ENCODE measurements around the gene PRKG1.

PRKG1 gene

DNA sequence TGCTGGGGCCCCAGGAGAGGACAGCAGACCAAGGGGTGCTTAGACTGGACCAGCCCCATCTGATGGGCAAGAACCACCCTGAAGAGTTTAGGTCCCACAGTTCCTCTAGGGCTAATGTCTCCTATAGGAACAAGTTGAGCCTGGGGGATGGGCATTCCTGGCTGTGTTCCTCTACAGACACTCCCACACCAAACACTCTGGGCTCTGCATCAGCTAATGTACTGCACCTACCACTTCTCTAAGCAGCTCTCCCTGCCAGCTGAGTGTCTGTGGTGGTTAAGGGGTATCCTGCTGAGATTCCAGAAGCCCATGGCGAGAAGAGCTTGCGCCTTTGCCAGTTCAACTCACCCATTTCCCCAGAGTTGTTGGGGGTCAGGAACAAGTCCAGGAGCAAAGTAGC is 909.2 kb downstream of the PRKG1 start:
- no peaks in the 10 kb centered on the region for H3K27me3 ChIP-seq (ENCODE audit: insufficient read depth, low read length, poor library complexity)
- H3K4me3 ChIP-seq (ENCODE audit: low read depth in 1 of 2, low read length in 2 of 2), result no peak overlapping the region
- no peak overlapping the region for H3K4me2 ChIP-seq (ENCODE audit: insufficient read depth, low read length)
- no peak overlapping the region for H3K9ac ChIP-seq (ENCODE audit: low read depth, low read length)
- no peak overlapping the region for H3K27ac ChIP-seq (ENCODE audit: low read length)
- H3K36me3 ChIP-seq (ENCODE audit: insufficient read depth, low read length), result no peaks in the 10 kb centered on the region
- H2AFZ ChIP-seq (ENCODE audit: low read depth, low read length), result no peak overlapping the region
- ATAC-seq (ENCODE audit: insufficient read depth, low read depth) (no peak), DNase-seq (no peak)
- no peaks in the 10 kb centered on the region for H3K79me2 ChIP-seq (ENCODE audit: insufficient read depth, low read length)
- H3K4me1 ChIP-seq (ENCODE audit: insufficient read depth, low read length), result no peaks in the 10 kb centered on the region
- H3K9me3 ChIP-seq (ENCODE audit: insufficient read depth, low read length, severe bottlenecking), result no peaks in the 10 kb centered on the region
- TF ChIP-seq, protein P1, sequence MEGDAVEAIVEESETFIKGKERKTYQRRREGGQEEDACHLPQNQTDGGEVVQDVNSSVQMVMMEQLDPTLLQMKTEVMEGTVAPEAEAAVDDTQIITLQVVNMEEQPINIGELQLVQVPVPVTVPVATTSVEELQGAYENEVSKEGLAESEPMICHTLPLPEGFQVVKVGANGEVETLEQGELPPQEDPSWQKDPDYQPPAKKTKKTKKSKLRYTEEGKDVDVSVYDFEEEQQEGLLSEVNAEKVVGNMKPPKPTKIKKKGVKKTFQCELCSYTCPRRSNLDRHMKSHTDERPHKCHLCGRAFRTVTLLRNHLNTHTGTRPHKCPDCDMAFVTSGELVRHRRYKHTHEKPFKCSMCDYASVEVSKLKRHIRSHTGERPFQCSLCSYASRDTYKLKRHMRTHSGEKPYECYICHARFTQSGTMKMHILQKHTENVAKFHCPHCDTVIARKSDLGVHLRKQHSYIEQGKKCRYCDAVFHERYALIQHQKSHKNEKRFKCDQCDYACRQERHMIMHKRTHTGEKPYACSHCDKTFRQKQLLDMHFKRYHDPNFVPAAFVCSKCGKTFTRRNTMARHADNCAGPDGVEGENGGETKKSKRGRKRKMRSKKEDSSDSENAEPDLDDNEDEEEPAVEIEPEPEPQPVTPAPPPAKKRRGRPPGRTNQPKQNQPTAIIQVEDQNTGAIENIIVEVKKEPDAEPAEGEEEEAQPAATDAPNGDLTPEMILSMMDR (IDR thresholded peaks at IDR 0.05; ENCODE audit: borderline replicate concordance, extremely low read depth, low read length, poor library complexity, severe bottlenecking), result no peak
- TF ChIP-seq EZH2 (IDR thresholded peaks at IDR 0.05; ENCODE audit: borderline replicate concordance, low read depth, low read length, severe bottlenecking), result no peak
- no peaks in the 10 kb centered on the region for H4K20me1 ChIP-seq (ENCODE audit: insufficient read depth, low read length)

GRCh38 chr10:51985336-51985735 is 911.0 kb downstream of the PRKG1 start:
- Histone ChIP-seq H3K4me2 (ENCODE audit: insufficient read depth, low read length) (no peak overlapping the region), H3K9ac (ENCODE audit: low read depth, low read length) (no peak overlapping the region), H3K79me2 (ENCODE audit: insufficient read depth, low read length) (no peaks in the 10 kb centered on the region), H2AFZ (ENCODE audit: low read depth, low read length) (no peak overlapping the region), H3K27ac (ENCODE audit: low read length) (no peak overlapping the region), H4K20me1 (ENCODE audit: insufficient read depth, low read length) (no peaks in the 10 kb centered on the region), H3K4me3 (ENCODE audit: low read depth in 1 of 2, low read length in 2 of 2) (no peak overlapping the region), H3K9me3 (ENCODE audit: insufficient read depth, low read length, severe bottlenecking) (no peaks in the 10 kb centered on the region), H3K36me3 (ENCODE audit: insufficient read depth, low read length) (no peaks in the 10 kb centered on the region), H3K27me3 (ENCODE audit: insufficient read depth, low read length, poor library complexity) (no peaks in the 10 kb centered on the region), H3K4me1 (ENCODE audit: insufficient read depth, low read length) (no peaks in the 10 kb centered on the region)
- TF ChIP-seq, protein P1 (IDR thresholded peaks at IDR 0.05; ENCODE audit: borderline replicate concordance, extremely low read depth, low read length, poor library complexity, severe bottlenecking), result no peak
- TF ChIP-seq EZH2 (IDR thresholded peaks at IDR 0.05; ENCODE audit: borderline replicate concordance, low read depth, low read length, severe bottlenecking), result no peak
- no peak for DNase-seq
- ATAC-seq (ENCODE audit: insufficient read depth, low read depth), result no peak

DNA sequence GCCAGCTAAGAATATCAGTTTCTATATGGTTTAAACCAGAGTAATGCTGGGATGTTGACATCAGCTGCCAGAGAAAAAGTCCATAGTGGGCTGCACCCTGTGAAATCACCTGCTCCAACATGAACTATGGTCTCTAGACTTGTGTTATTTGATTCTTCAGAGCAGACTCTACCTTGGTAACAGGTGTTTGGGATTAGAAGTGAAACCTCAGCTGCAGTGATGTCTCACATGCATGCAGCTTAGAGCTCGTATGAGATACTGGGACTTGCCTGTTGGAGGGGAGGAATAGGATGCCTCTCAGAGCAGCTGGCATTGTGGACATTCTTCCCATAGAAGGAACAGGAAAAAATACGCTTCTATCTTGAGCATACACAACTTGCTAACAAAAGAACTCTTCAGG is 912.2 kb downstream of the PRKG1 start:
- Histone ChIP-seq H4K20me1 (ENCODE audit: insufficient read depth, low read length) (no peaks in the 10 kb centered on the region), H3K36me3 (ENCODE audit: insufficient read depth, low read length) (no peaks in the 10 kb centered on the region), H3K4me2 (ENCODE audit: insufficient read depth, low read length) (no peak overlapping the region), H3K27ac (ENCODE audit: low read length) (no peak overlapping the region), H2AFZ (ENCODE audit: low read depth, low read length) (no peak overlapping the region), H3K79me2 (ENCODE audit: insufficient read depth, low read length) (no peaks in the 10 kb centered on the region), H3K27me3 (ENCODE audit: insufficient read depth, low read length, poor library complexity) (no peaks in the 10 kb centered on the region), H3K9ac (ENCODE audit: low read depth, low read length) (no peak overlapping the region), H3K4me3 (ENCODE audit: low read depth in 1 of 2, low read length in 2 of 2) (no peak overlapping the region), H3K9me3 (ENCODE audit: insufficient read depth, low read length, severe bottlenecking) (no peaks in the 10 kb centered on the region), H3K4me1 (ENCODE audit: insufficient read depth, low read length) (no peaks in the 10 kb centered on the region)
- no peak for TF ChIP-seq EZH2 (IDR thresholded peaks at IDR 0.05; ENCODE audit: borderline replicate concordance, low read depth, low read length, severe bottlenecking)
- TF ChIP-seq, protein P1 (IDR thresholded peaks at IDR 0.05; ENCODE audit: borderline replicate concordance, extremely low read depth, low read length, poor library complexity, severe bottlenecking), result no peak
- DNase-seq (no peak), ATAC-seq (ENCODE audit: insufficient read depth, low read depth) (no peak)

DNA sequence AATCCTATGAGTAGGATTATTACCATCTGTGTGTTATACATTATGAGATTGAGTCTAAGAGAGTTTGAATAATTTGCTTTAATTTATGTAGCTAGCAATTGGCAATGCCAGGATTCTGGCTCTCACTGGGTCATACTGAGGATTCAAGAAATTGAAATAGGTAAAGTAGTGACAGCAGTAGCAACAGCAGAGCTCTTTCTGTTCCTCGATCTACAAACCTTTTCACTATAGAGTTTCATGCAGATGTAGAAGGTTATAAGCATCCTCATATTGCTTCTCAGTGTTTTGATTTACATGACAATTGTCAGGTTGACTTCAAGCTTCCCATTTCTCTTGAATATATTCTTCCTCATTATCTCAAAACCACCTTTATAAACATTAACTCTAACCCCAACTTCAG is 919.2 kb downstream of the PRKG1 start:
- H3K4me2 ChIP-seq (ENCODE audit: insufficient read depth, low read length), result no peak overlapping the region
- no peak overlapping the region for H3K27ac ChIP-seq (ENCODE audit: low read length)
- H3K4me3 ChIP-seq (ENCODE audit: low read depth in 1 of 2, low read length in 2 of 2), result no peak overlapping the region
- DNase-seq (no peak), ATAC-seq (ENCODE audit: insufficient read depth, low read depth) (no peak)
- H3K4me1 ChIP-seq (ENCODE audit: insufficient read depth, low read length), result no peaks in the 10 kb centered on the region
- H3K79me2 ChIP-seq (ENCODE audit: insufficient read depth, low read length), result no peaks in the 10 kb centered on the region
- H2AFZ ChIP-seq (ENCODE audit: low read depth, low read length), result no peak overlapping the region
- TF ChIP-seq, protein P1 (IDR thresholded peaks at IDR 0.05; ENCODE audit: borderline replicate concordance, extremely low read depth, low read length, poor library complexity, severe bottlenecking), result no peak
- TF ChIP-seq EZH2 (IDR thresholded peaks at IDR 0.05; ENCODE audit: borderline replicate concordance, low read depth, low read length, severe bottlenecking), result no peak
- no peaks in the 10 kb centered on the region for H3K9me3 ChIP-seq (ENCODE audit: insufficient read depth, low read length, severe bottlenecking)
- no peaks in the 10 kb centered on the region for H3K36me3 ChIP-seq (ENCODE audit: insufficient read depth, low read length)
- no peaks in the 10 kb centered on the region for H3K27me3 ChIP-seq (ENCODE audit: insufficient read depth, low read length, poor library complexity)
- H4K20me1 ChIP-seq (ENCODE audit: insufficient read depth, low read length), result no peaks in the 10 kb centered on the region
- no peak overlapping the region for H3K9ac ChIP-seq (ENCODE audit: low read depth, low read length)
